HG02884 (cell line): Measurements from ENCODE around the gene CFAP20.
"Not testable (repeated sequence)": the region's sequence is repeated elsewhere in the genome, so short reads cannot be mapped to it uniquely, and the experiment has no call there.

Experiments
- ATAC-seq: cut with Tn5 transposase; IDR thresholded peaks from one replicate; pipeline ENCODE4 v1.9.1; 2021; ENCODE audit warnings: mild to moderate bottlenecking, moderate library complexity; ENCODE audit not compliant: unreplicated experiment

The CFAP20 gene

DNA sequence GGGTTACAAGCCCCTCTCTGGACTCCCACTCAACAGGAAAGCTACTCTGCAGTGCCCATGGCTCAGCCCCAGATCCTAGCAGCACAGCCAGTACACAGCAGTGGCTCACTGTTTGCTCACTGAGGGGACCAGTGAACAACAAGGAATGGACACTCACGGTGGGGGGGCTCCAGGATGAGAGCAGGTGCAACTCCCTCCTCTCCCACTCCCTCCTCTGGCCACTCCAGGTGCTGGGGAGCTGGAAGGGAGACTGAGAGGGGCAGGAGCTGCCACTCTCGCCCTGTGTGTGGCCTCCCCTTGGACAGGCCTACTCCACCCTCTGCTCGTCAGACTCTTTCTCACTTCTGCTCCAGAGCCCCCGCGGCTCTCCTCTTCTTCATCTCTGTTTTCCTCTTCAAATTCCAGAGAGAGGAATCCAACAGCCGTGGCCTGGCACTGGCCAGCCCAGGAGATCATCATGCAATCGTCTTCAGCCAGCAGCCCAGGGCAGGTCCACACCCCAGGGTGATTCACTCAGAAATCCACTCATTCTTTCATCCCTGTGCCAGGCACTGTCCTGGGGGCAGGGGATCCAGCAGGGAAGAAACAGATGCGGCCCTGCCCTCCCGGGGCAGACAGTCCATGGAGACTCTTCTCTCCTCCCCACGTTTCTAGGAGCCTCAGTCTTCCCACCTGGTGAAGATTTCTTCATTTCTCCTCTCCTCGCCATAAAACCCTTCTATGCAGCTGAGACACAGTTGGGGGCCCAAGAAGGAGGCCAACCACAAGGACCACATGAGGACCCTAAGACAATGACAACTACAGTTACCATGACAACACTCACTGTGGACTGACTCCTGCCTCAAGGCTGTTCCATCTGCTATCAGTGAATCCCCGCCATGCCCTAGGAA lies 30.7 kb downstream of the CFAP20 start:
- ATAC-seq: no peak

DNA sequence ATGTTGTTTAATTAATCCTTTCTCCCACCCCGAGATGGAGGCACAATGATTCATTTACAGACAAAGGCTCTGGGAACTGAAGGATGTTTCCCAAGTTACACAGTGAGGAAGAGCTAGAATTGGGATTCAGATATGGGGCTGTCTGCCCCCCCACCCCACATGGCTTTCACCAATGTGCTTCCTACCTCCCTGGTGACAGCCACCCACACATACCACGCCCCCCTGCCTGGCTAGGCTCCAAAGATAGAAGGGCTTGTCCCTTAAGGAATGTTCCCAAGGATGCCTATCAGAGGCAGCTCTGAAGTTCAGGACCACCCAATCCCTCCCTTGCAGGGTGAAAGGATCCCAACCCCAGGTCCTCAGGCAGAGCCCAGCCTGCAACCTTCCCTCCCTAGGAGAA lies 32.9 kb downstream of the CFAP20 start:
- no peak for ATAC-seq

DNA sequence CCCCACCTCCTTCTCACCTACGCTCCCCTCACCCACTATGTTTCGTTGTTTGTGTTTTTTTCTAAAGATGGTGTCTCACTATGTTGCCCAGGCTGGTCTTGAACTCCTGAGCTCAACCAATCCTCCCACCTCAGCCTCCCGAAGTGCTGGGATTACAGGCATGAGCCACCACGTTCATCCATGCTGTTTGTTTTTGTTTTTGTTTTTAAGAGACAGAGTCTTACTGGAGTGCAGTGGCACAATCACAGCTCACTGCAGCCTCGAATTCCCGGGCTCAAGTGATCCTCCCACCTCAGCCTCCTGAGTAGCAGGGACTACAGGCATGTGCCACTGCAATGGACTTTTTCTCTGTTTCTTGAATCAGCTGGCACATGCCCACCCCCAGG lies 33.6 kb downstream of the CFAP20 start:
- not testable (repeated sequence) for ATAC-seq

DNA sequence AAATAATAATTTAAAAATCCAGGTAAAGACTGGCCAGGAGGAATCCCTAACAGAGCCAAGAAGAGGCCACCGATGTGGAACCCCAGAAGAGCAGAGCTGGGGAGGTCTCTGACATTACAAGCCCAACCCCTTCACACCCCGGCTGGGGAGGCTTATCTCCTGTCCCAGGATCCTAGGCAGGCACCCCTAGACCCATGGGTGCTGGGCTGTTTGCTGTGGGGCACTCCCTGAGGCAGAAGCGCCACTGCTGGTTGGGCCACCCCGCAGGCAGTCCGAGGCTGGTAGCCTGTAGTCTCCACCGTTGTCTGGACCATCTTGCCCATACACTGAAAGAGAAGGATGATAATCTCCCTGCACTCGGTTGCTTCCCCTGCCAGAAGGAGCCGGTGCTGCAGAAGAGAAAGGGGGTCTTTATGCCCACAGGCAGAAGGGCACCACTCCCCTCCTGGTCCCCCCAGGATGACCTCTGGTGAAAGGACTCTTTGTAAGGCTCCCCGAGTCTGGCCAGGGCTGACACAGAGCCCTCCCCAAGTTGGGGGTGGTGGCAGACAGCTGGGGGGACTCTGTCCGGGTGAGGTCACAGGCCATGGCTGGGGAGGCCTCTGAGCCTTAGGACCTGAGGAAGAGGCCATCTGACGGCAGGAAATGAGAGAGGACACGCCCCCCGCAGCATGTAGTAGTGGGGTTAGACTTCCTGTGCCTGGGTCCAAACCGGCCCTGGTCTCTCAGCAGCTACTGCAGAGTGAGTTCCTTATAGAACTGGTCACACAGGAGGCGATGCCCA lies 34.2 kb downstream of the CFAP20 start:
- ATAC-seq: no peak

DNA sequence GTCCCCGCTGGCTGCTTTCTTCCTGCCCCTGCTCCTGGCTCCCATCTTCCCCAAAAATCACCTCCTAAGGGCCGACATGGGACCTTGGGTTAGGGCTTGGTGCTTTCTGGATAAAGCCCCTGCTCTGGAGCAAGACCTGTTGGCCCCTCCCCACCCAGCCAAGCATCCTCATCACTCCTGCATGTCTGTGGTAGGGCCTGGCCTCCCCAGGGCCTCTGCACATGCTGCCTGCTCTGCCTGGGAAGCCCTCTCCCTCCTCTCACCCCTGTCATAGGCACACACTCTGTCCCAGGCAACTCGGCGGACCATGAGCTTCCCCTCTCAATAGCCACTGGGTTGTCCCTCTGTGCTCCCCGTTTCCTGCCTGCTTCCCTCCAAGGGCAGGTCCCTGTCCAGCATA lies 35.2 kb downstream of the CFAP20 start:
- ATAC-seq: no peak

DNA sequence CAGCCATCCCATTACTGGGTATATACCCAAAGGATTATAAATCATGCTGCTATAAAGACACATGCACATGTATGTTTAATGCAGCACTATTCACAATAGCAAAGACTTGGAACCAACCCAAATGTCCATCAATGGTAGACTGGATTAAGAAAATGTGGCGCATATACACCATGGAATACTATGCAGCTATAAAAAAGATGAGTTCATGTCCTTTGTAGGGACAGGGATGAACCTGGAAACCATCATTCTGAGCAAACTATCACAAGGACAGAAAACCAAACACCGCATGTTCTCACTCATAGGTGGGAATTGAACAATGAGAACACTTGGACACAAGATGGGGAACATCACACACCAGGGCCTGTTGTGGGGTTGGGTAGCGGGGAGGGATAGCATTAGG lies 38.8 kb downstream of the CFAP20 start:
- not testable (repeated sequence) for ATAC-seq

DNA sequence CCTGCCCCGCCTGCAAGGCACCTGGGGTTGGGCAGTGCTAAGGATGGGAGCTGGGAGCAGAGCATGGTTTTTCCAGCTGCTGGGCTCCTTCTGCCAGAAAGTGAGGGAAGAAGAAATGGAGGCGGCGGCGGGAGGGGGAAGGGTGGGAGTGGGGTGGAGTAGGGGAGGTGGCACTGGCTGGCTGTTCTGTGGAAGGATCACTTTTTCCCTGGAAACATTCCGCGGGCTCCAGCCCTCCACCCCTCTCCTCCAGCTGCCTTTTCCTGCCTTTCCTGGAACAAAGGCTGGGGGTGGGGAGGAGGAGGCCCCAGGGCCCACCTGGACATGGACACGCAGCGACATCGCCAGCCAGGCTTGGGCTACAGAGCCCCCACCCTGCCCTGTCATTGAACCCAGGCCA lies 41.1 kb downstream of the CFAP20 start:
- ATAC-seq: no peak

DNA sequence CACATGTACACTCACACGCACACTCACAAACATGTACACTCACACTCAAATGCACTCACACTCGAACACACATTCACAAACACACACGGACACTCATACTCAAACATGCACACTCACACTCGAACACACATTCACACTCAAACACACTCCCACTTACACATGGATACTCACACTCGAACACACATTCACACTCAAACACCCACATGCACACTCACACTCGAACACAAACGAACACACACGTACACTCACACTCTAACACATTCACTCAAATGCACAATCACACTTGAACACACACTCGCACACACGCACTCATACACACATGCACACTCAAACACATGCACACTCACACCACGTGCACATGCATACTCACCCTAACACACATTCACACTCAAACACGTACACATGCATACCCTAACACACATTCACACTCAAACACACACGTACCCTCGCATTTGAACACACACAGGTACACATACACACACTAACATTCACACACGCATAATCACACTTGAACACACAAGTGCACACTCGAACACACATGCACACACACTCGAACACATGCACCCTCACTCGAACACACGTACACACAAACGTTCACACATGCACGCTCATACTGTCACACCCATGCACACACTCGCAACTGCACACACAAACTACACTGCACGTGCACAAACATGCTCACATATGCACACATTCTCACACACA lies 41.8 kb downstream of the CFAP20 start:
- ATAC-seq: no peak

DNA sequence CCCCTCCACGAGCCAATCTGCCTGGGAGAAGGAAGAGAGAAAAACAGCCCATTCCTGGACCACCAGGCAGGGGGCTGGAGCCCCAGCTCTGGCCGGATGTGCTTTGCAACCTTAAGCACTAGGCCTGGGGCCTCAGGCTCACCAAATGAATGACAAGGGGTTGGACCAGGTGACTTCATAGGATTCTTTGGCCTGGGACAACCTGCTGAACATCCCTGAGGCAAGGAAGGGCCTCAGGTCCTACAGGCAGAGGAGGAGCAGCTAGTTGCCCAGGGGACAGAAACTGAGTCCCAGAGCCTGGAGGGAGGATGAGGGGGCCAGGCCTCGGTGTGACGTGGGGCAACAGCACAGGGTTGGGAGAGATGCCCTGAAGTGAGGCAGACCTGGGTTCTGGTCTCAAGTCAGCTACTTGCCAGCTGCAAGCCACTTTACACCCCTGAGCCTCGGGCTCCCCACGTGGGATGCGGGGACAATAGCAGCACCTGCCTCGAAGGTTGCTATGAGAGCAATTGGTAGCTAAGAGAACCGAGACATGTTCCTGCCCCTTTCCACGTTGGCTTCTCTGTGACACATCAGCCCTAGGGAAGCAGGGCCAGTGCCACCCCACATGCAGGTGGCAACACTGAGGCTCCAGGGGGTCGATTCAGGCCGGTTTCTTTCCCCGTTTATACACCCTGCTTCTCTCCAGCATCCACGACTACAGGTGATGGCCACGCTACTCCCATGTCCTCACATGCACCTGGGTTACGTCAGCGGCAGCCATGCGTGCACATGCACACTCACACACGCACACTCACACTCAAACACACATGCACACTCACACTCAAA lies 42.6 kb downstream of the CFAP20 start:
- no peak for ATAC-seq

DNA sequence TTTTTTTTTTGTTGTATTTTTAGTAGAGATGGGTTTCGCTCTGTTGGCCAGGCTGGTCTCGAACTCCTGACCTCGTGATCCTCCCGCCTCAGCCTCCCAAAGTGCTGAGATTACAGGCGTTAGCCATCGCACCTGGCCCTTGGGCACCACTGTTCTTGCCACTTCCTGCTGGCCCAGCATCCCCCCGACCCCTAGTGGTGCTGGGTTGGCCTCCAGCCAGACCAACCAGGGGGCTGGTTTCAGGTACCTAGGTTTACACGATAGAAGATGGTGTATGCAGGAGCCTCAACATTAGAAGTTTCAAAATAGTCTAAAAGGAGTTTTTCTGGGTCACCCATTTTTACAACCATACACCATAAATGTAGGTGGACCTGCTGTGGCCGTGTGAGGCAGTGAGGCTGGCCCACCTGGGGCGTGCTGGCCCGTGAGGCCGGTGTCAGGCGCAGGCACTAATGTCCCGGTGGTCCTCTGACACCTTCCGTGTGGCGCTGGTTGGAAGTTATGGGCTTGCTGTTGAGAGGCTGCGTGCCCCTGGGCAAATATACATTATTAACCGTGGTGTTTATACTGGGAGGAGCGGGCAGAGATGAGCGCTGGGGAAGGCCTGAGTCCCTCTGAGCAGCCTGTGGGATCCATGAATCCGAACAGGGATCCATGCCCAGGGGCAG lies 43.5 kb downstream of the CFAP20 start:
- ATAC-seq: no peak

DNA sequence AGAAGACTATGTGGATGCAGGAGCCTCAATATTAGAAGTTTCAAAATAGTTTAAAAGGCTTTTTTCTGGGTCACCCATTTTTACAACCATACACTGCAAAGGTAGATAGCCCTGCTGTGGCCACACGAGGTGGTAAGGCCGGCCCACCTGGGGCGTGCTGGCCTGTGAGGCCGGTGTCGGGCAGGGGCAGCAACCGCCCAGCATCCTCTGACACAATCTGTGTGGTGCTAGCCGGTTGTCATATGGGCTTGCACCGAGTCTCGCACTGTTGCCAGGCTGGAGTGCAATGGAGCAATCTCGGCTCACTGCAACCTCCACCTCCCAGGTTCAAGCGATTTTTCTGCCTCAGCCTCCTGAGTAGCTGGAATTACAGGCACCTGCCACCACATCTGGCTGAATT lies 44.0 kb downstream of the CFAP20 start:
- no peak for ATAC-seq

DNA sequence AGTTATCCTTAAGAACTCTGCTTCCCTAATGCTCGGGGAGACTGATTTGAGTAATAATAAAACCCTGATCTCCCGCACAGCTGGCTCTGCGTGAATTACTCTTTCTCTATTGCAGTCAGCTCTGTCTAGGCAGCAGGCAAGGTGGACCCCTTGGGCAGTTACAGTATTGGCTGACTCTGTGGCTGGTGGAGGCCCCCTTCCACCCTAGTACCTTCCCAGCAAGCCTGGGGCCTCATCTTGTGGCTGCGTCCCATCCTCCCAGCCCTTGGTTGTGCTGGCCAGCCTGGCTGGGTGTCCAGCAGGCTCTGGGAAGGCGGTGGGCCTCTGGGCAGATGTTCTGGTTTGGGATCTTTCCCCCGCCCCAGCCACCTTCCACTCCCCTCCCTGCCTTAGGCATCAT lies 44.5 kb downstream of the CFAP20 start:
- ATAC-seq: no peak

DNA sequence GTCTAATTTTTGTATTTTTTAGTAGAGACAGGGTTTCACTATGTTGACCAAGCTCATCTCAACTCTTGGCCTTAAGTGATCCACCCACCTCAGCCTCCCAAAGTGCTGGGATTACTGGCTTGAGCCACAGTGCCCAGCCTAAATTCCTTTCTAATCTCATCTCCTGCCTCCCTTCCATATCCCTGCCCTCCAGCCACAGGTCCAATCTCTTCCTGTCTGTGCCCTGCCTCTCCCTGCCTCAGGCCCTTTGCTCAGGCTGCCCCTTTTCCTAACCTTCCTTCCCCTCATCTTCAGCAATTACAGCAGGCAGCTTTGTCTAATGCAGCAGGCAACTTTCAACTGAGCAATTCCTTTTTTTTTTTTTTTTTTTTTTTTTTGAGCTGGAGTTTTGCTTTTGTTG lies 46.8 kb downstream of the CFAP20 start:
- ATAC-seq: no peak

DNA sequence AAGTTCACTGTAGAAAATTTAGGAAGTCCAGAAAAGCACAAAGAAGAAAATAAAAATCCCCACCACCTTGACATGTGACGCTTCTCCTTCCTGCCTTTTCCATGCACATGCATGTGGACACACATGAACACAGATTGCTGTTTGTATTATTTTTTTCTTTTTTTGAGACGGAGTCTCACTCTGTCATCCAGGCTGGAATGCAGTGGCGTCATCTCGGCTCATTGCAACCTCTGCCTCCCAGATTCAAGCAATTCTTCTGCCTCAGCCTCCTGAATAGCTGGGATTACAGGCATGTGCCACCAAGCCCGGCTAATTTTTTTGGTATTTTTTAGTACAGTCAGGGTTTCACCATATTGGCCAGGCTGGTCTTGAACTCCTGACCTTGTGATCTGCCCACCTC lies 48.5 kb downstream of the CFAP20 start:
- not testable (repeated sequence) for ATAC-seq

DNA sequence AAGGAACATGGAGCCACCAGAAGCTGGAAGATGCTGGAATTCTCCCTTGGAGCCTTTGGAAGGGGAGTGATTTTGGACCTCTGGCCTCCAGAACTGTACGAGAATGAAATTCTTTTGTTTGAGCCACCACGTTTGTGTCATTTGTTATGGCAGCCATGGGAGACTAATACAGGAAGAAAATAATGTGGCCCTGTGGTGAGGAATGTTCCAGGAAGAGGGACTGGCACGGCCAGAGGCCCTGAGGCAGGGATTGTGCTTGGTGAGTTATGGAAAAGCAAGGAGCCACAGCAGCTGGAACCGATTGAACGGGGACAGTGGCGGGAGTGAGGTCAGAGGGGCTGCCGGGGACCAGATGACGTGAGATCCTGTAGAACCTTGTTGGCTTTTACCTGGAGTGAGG lies 51.4 kb downstream of the CFAP20 start:
- ATAC-seq: no peak

DNA sequence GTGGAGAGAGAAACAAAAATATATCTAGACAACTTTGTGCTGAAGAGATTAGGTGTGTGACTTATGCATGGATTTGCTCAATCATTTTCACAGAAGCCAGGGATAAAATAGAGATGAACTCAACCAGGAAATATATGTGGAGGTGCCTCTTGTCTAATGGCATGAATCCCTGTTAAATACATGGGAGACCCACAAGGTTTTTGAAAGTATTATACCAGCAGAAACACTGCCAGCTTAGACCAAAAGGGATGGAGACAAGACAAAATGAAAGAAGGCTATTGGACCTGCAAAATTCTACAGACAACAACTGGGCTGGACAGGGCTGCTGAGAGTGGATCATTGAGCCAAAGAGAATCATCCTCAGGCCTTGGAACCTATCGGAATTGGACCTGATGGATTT lies 52.7 kb downstream of the CFAP20 start:
- ATAC-seq: no peak

DNA sequence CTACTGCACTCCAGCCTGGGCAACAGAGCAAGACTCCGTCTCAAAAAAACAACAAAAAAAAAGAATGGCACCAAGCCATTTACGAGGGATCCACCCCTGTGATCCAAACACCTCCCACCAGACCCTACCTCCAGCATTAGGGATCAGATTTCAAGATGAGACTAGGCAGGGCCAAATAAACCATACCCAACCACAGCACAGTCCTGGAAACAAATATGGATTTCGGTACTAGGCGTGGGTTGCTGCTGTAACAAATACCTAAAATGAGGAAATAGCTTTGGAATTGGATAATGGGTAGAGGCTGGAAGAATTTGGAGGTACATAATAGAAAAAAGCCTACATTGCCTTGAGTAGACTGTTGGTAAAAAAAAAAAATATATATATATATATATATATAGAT lies 54.5 kb downstream of the CFAP20 start:
- ATAC-seq: no peak

DNA sequence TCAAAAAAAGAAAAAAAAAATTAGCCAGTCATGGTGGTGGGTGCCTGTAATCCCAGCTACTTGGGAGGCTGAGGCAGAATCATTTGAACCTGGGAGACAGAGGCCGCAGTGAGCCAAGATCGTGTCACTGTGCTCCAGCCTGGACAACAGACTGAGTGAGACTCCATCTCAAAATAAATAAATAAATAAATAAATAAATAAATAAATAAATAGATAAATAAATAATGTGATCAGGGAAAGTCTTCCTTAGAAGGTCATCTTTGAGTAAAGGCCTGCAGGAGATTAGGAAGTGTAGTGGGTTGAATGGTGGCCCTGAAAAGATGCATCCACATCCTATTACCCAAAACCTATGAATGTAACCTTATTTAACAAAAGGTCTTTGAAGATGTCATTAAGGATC lies 56.1 kb downstream of the CFAP20 start:
- ATAC-seq: not testable (repeated sequence)

DNA sequence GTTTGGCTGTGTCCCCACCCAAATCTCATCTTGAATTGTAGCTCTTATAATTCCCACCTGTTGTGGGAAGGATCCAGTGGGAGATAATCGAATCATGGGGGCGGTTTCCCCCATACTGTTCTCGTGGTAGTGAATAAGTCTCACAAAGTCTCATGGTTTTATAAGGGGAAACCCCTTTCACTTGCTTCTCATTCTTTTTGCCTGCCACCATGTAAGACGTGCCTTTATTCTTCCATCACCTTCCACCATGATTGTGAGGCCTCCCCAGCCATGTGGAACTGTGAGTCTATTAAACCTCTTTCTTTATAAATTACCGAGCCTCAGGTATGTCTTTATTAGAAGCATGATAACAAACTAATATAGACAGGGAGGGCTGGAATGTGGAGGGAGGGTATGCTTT lies 57.0 kb downstream of the CFAP20 start:
- not testable (repeated sequence) for ATAC-seq

DNA sequence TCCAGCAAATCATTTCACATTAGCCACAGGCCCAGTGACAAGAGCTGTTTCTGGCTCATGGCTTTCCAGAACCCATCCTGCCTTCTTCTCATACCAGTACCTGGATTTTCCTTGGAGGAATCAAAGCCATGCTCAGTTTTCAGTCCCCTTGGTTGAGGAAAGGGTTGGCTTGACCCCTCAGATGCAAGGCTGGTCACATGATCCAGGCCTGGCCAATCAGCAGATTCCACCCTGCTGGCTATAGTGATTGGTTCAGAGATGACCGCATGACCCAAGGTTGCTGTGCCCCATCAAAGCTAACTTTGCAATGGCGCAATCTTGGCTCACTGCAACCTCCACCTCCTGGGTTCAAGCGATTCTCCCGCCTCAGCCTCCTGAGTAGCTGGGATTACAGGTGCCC lies 58.6 kb downstream of the CFAP20 start:
- ATAC-seq: no peak
